GM12872 (cell line): ENCODE measurements around the gene GMDS.

ENCODE experiments used
- CTCF ChIP-seq: IDR thresholded peaks from 3 replicates; pipeline ENCODE4 v1.5.1; 2011; ENCODE audit warnings: low read depth, mild to moderate bottlenecking, low read length, moderate library complexity; ENCODE audit not compliant: insufficient read depth

The GMDS gene

GRCh38 chr6:1606780-1607515 is 638.5 kb downstream of the GMDS start:
- TF ChIP-seq CTCF, result no peak

GRCh38 chr6:1605893-1606779 is 639.3 kb downstream of the GMDS start:
- no peak for TF ChIP-seq CTCF

GRCh38 chr6:1605004-1605892 is 640.2 kb downstream of the GMDS start:
- TF ChIP-seq CTCF, result no peak

- TF ChIP-seq CTCF, result peak; percentile 85
Measured at GRCh38 chr6:1604158-1605003, 641.0 kb downstream of the GMDS start.

- no peak for TF ChIP-seq CTCF
Measured at GRCh38 chr6:1603708-1604107, 641.7 kb downstream of the GMDS start.

- no peak for TF ChIP-seq CTCF
Measured at GRCh38 chr6:1602049-1602713, 643.2 kb downstream of the GMDS start.
